NCI-H2107 treated with DMSO at 0.1 percent for 48 hours (cell line): ENCODE results near the gene ARL6IP4.
A peak's percentile ranks its signal among the peaks of the same experiment; 100 is the strongest.

Source experiments
- DNase-seq: peaks from one replicate; lab custom pipeline; 2025; ENCODE audit not compliant: unreplicated experiment; lab: John Stamatoyannopoulos, UW

Gene ARL6IP4

GRCh38 chr12:122958198-122958888 lies 22.1 kb upstream of the ARL6IP4 start:
- no peak for DNase-seq

GRCh38 chr12:122959566-122960192 lies 20.8 kb upstream of the ARL6IP4 start:
- DNase-seq, result no peak

GRCh38 chr12:122960193-122960569 lies 20.3 kb upstream of the ARL6IP4 start:
- DNase-seq, result no peak

GRCh38 chr12:122961531-122962329 lies 18.8 kb upstream of the ARL6IP4 start:
- DNase-seq, result peak; percentile 37

- DNase-seq, result no peak
Observed at GRCh38 chr12:122963941-122964265, 16.6 kb upstream of the ARL6IP4 start.

GRCh38 chr12:122964439-122965257 lies 15.8 kb upstream of the ARL6IP4 start:
- no peak for DNase-seq

- no peak for DNase-seq
Observed at GRCh38 chr12:122965321-122965751, 15.1 kb upstream of the ARL6IP4 start.

- DNase-seq, result peak; percentile 84
Observed at GRCh38 chr12:122965851-122966742, 14.4 kb upstream of the ARL6IP4 start, which contains the start of gene ABCB9. ABCB9 (minus strand) TSS chr12:122966463; CDS start chr12:122960235, 6,228 bp downstream.

- no peak for DNase-seq
Observed at GRCh38 chr12:122966743-122967550, 13.5 kb upstream of the ARL6IP4 start.

- no peak for DNase-seq
Observed at GRCh38 chr12:122968104-122968503, 12.4 kb upstream of the ARL6IP4 start.

- peak; percentile 17 for DNase-seq
Observed at GRCh38 chr12:122969676-122970075, 10.8 kb upstream of the ARL6IP4 start.

- DNase-seq, result peak; percentile 96
Observed at GRCh38 chr12:122974274-122974891, 6.1 kb upstream of the ARL6IP4 start.

- peak; percentile 83 for DNase-seq
Observed at GRCh38 chr12:122974892-122975789, 5.3 kb upstream of the ARL6IP4 start, which contains the start of gene OGFOD2. OGFOD2 (plus strand) TSS chr12:122975244; CDS start chr12:122975252, 8 bp downstream.

- DNase-seq, result no peak
Observed at GRCh38 chr12:122975790-122976647, 4.5 kb upstream of the ARL6IP4 start.

- no peak for DNase-seq
Observed at GRCh38 chr12:122976648-122976975, 3.9 kb upstream of the ARL6IP4 start.

- DNase-seq, result no peak
Observed at GRCh38 chr12:122977153-122977552, 3.3 kb upstream of the ARL6IP4 start.
